Peyer's patch (tissue), 4 donors: ENCODE results near the gene FAM151A.

Source experiments
- CTCF ChIP-seq, 6 experiments: fragments of 450-650 bp in 4 of 6; fragments of 200-600 bp in 2 of 6; sonication (generic) in 1 of 6; IDR thresholded peaks; one replicate each; pipeline ENCODE4 v1.5.1; 2017 to 2019; ENCODE audit warnings: antibody characterized with exemption in 6 of 6, mild to moderate bottlenecking in 3 of 6, moderate library complexity in 1 of 6
- POLR2A ChIP-seq, 2 donors: fragments of 450-650 bp; IDR thresholded peaks; one replicate each; pipeline ENCODE4 v1.5.1; 2017; ENCODE audit warnings: antibody characterized with exemption in 2 of 2, mild to moderate bottlenecking in 2 of 2, moderate library complexity in 2 of 2

- TF ChIP-seq CTCF (IDR thresholded peaks at IDR 0.05) (no peak), POLR2A (IDR thresholded peaks at IDR 0.05) (no peak)
These were observed 40.4 kb upstream of the FAM151A start for GRCh38 chr1:54663725-54664124.
